H9 (cell line): ENCODE data around the gene HERC3. TPM values are rescaled to one million over a fixed set of nuclear protein-coding genes. Genes with fewer than 3 reads are reported as not detected.

ENCODE experiments used
- DNase-seq: peaks from one replicate; pipeline ENCODE4 v3.0.0-alpha.2; 2017
- H2AFZ ChIP-seq: one replicate; pipeline ENCODE4 v1.6.1; 2013; ENCODE audit warnings: mild to moderate bottlenecking, low read length, control low read depth, moderate library complexity
- H2AK5ac ChIP-seq: 2 replicates; pipeline ENCODE4 v1.6.1; 2013; ENCODE audit warnings: low read length, control low read depth, mixed read lengths; ENCODE audit not compliant: insufficient read length
- H2BK120ac ChIP-seq: one replicate; pipeline ENCODE4 v1.6.1; 2013; ENCODE audit warnings: low read depth, mild to moderate bottlenecking, low read length, control low read depth, inconsistent platforms; ENCODE audit not compliant: poor library complexity, severe bottlenecking
- H2BK12ac ChIP-seq: 2 replicates; pipeline ENCODE4 v1.6.1; 2013; ENCODE audit warnings: low read length, control low read depth, mixed read lengths, low read depth; ENCODE audit not compliant: insufficient read length
- H2BK15ac ChIP-seq: 2 replicates; pipeline ENCODE4 v1.6.1; 2013; ENCODE audit warnings: low read depth, low read length, control low read depth
- H2BK20ac ChIP-seq: one replicate; pipeline ENCODE4 v1.6.1; 2013; ENCODE audit warnings: low read depth, mild to moderate bottlenecking, low read length, control low read depth, inconsistent platforms; ENCODE audit not compliant: poor library complexity, severe bottlenecking
- H2BK5ac ChIP-seq: 2 replicates; pipeline ENCODE4 v1.6.1; 2013; ENCODE audit warnings: low read length, control low read depth, mixed read lengths; ENCODE audit not compliant: insufficient read length
- H3K14ac ChIP-seq: 2 replicates; pipeline ENCODE4 v1.6.1; 2013; ENCODE audit warnings: low read length, control low read depth; ENCODE audit not compliant: insufficient read depth
- H3K18ac ChIP-seq: 2 replicates; pipeline ENCODE4 v1.6.1; 2013; ENCODE audit warnings: low read depth, mild to moderate bottlenecking, mixed read lengths, low read length, control low read depth; ENCODE audit not compliant: insufficient read length
- H3K23ac ChIP-seq: 2 replicates; pipeline ENCODE4 v1.6.1; 2013; ENCODE audit warnings: low read length, control low read depth, mixed read lengths, low read depth; ENCODE audit not compliant: insufficient read length
- H3K23me2 ChIP-seq: 2 replicates; pipeline ENCODE4 v1.6.1; 2013; ENCODE audit warnings: low read depth, mild to moderate bottlenecking, mixed read lengths, low read length, control low read depth; ENCODE audit not compliant: insufficient read length, poor library complexity, severe bottlenecking
- H3K27ac ChIP-seq: 2 replicates; pipeline ENCODE4 v1.5.1; 2013; ENCODE audit warnings: low read length, control low read depth, mixed read lengths, low read depth; ENCODE audit not compliant: insufficient read length
- H3K27me3 ChIP-seq: 2 replicates; pipeline ENCODE4 v1.6.1; 2013; ENCODE audit warnings: low read length, control low read depth, inconsistent platforms; ENCODE audit not compliant: insufficient read depth
- H3K4ac ChIP-seq: 2 replicates; pipeline ENCODE4 v1.6.1; 2013; ENCODE audit warnings: low read depth, mild to moderate bottlenecking, control low read depth, inconsistent platforms, low read length, moderate library complexity
- H3K4me1 ChIP-seq: 2 replicates; pipeline ENCODE4 v1.6.1; 2013; ENCODE audit warnings: low read length, control low read depth, inconsistent platforms; ENCODE audit not compliant: insufficient read depth
- H3K4me2 ChIP-seq: 2 replicates; pipeline ENCODE4 v1.6.1; 2013; ENCODE audit warnings: low read length, control low read depth, mixed read lengths; ENCODE audit not compliant: insufficient read length, insufficient read depth
- H3K56ac ChIP-seq: 2 replicates; pipeline ENCODE4 v1.6.1; 2013; ENCODE audit warnings: low read depth, mild to moderate bottlenecking, mixed read lengths, low read length, control low read depth; ENCODE audit not compliant: insufficient read length
- H3K79me1 ChIP-seq: 2 replicates; pipeline ENCODE4 v1.6.1; 2013; ENCODE audit warnings: low read depth, mild to moderate bottlenecking, moderate library complexity, low read length, control low read depth, inconsistent platforms; ENCODE audit not compliant: insufficient read depth, poor library complexity, severe bottlenecking
- H3K79me2 ChIP-seq: 2 replicates; pipeline ENCODE4 v1.6.1; 2013; ENCODE audit warnings: low read length, control low read depth, inconsistent platforms; ENCODE audit not compliant: insufficient read depth
- H3K9ac ChIP-seq: 2 replicates; pipeline ENCODE4 v1.6.1; 2013; ENCODE audit warnings: low read length, control low read depth, mixed read lengths; ENCODE audit not compliant: insufficient read length; ENCODE audit errors: extremely low read depth
- H3K9me3 ChIP-seq: one replicate; pipeline ENCODE4 v1.6.1; 2013; ENCODE audit warnings: low read depth, low read length, inconsistent platforms; ENCODE audit not compliant: control insufficient read depth
- H3T11ph ChIP-seq: one replicate; pipeline ENCODE4 v1.6.1; 2013; ENCODE audit warnings: mild to moderate bottlenecking, low read length, control low read depth, inconsistent platforms
- H4K20me1 ChIP-seq: one replicate; pipeline ENCODE4 v1.6.1; 2013; ENCODE audit not compliant: control insufficient read depth, insufficient read length, insufficient read depth
- H4K5ac ChIP-seq: 2 replicates; pipeline ENCODE4 v1.6.1; 2013; ENCODE audit warnings: low read depth, mild to moderate bottlenecking, mixed read lengths, low read length, control low read depth; ENCODE audit not compliant: insufficient read length
- H4K8ac ChIP-seq: replicated peaks from 2 replicates; pipeline ENCODE4 v1.6.1; 2013; ENCODE audit warnings: low read length, control low read depth, mixed read lengths, low read depth; ENCODE audit not compliant: insufficient read length
- H4K91ac ChIP-seq: 2 replicates; pipeline ENCODE4 v1.6.1; 2013; ENCODE audit warnings: low read depth, mild to moderate bottlenecking, moderate library complexity, mixed read lengths, low read length, control low read depth; ENCODE audit not compliant: insufficient read length
- H3K27ac Mint-ChIP-seq, 3 experiments: 2 replicates in 2 of 3; 3 replicates in 1 of 3; pipeline ENCODE4 v1.8.0; 2020 to 2021; ENCODE audit warnings: mixed read lengths in 3 of 3, mild to moderate bottlenecking in 1 of 3, moderate library complexity in 1 of 3
- H3K27me3 Mint-ChIP-seq: 2 replicates; pipeline ENCODE4 v1.8.0; 2021; ENCODE audit warnings: low read depth, mild to moderate bottlenecking, moderate library complexity, mixed read lengths
- H3K36me3 Mint-ChIP-seq, 3 experiments: 2 replicates in 2 of 3; 3 replicates in 1 of 3; pipeline ENCODE4 v1.8.0; 2020 to 2021; ENCODE audit warnings: low read depth in 3 of 3, mixed read lengths in 3 of 3; ENCODE audit not compliant: insufficient read depth in 1 of 3
- H3K4me1 Mint-ChIP-seq, 2 experiments: 2 replicates each; pipeline ENCODE4 v1.8.0; 2020; ENCODE audit warnings: mixed read lengths in 2 of 2
- H3K4me3 Mint-ChIP-seq, 2 experiments: 2 replicates in 1 of 2; 3 replicates in 1 of 2; pipeline ENCODE4 v1.8.0; 2020 to 2021; ENCODE audit warnings: mild to moderate bottlenecking in 2 of 2, mixed read lengths in 2 of 2, moderate library complexity in 1 of 2
- H3K9me3 Mint-ChIP-seq, 2 experiments: 2 replicates in 1 of 2; 3 replicates in 1 of 2; pipeline ENCODE4 v1.8.0; 2020; ENCODE audit warnings: mild to moderate bottlenecking in 2 of 2, mixed read lengths in 2 of 2, moderate library complexity in 1 of 2
- WGBS: extraction: QIAGEN DNeasy Blood & Tissue Kit; methylation state at CpG from one replicate; pipeline ENCODE4 v1.1.7; 2013; ENCODE audit warnings: missing lambda C conversion rate, low lambda C conversion rate, mixed read lengths; ENCODE audit not compliant: insufficient read length; ENCODE audit errors: extremely low coverage; 5-methylcytosine and 5-hydroxymethylcytosine counted together
- total RNA-seq: library from RNA; stranded (reverse); gene quantifications from 2 replicates; pipeline ENCODE4 v1.2.1, GENCODE V29; 2021
- TF ChIP-seq, protein P1 (sequence below): fragments of 200-600 bp; sonication (generic); conservative IDR thresholded peaks from 3 replicates; pipeline ENCODE4 v1.8.0; 2021; ENCODE audit warnings: antibody characterized with exemption, mild to moderate bottlenecking

The HERC3 gene
- total RNA-seq, 1 experiment from 2014 or later = 2.9 TPM

DNA sequence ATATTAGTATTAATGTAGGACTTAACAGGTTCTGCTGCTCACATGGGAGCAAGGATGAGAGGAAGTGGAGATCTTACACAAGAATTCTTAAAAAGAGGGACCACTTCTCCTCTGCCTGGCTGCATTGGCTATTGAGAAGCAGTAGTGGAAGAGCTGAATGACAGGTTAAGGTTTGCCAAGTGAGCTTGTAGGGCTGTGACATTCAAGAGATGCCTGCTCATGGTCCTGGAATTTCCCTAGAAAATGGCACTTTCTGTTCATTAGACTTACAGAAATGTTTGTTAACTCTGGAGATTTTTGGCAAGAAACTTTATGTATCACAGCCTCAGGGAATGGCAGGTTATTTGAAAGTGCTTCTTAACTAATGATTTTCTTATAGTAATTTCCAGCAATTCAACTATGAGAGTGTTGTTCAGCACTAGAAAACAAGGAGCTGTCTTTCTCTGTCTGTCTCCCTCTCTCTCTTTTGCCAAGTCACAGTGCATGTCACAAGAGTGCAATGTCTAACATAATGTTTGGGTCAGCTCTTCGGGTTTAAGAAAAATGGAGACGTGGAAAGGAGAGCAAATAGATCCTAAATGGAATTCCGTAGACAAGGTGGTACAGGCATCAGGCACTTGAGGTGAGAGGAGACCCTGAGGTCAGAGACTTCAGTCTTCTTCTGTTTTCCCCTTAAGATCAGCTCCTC lies 113.7 kb downstream of the HERC3 start:
- no peak overlapping the region for H2AFZ ChIP-seq
- H2BK20ac ChIP-seq = no peak overlapping the region
- H3K79me2 ChIP-seq = no peaks in the 10 kb centered on the region
- H3K14ac ChIP-seq = no peak overlapping the region
- H3T11ph ChIP-seq = no peak overlapping the region
- no peak overlapping the region for H3K56ac ChIP-seq
- H2BK120ac ChIP-seq = no peak overlapping the region
- no peak for DNase-seq
- H2AK5ac ChIP-seq = no peak overlapping the region
- H3K27ac ChIP-seq = no peak overlapping the region
- Mint-ChIP-seq H3K27ac (no peak overlapping the region; a peak in 1 of 7 replicates), H3K4me3 (no peak overlapping the region), H3K9me3 (no peaks in the 10 kb centered on the region), H3K36me3 (0 out of 7 replicates have a peak, but pooled peaks cover 0 to 6% (median 0%) of the 10 kb centered on the region in 3 experiments), H3K27me3 (no peaks in the 10 kb centered on the region), H3K4me1 (no peaks in the 10 kb centered on the region)
- H2BK15ac ChIP-seq = no peak overlapping the region
- H4K5ac ChIP-seq = no peak overlapping the region
- H3K4ac ChIP-seq = no peak overlapping the region
- no peak overlapping the region for H3K9ac ChIP-seq
- H3K79me1 ChIP-seq = no peaks in the 10 kb centered on the region
- H4K91ac ChIP-seq = no peak overlapping the region
- H2BK12ac ChIP-seq = no peak overlapping the region
- H3K4me1 ChIP-seq = no peaks in the 10 kb centered on the region
- H3K23me2 ChIP-seq = no peaks in the 10 kb centered on the region
- no peaks in the 10 kb centered on the region for H3K9me3 ChIP-seq
- no peak overlapping the region for H2BK5ac ChIP-seq
- WGBS = no CpG with 5 or more reads among the region's 3 CpGs
- no peak overlapping the region for H3K4me2 ChIP-seq
- TF ChIP-seq, protein P1, sequence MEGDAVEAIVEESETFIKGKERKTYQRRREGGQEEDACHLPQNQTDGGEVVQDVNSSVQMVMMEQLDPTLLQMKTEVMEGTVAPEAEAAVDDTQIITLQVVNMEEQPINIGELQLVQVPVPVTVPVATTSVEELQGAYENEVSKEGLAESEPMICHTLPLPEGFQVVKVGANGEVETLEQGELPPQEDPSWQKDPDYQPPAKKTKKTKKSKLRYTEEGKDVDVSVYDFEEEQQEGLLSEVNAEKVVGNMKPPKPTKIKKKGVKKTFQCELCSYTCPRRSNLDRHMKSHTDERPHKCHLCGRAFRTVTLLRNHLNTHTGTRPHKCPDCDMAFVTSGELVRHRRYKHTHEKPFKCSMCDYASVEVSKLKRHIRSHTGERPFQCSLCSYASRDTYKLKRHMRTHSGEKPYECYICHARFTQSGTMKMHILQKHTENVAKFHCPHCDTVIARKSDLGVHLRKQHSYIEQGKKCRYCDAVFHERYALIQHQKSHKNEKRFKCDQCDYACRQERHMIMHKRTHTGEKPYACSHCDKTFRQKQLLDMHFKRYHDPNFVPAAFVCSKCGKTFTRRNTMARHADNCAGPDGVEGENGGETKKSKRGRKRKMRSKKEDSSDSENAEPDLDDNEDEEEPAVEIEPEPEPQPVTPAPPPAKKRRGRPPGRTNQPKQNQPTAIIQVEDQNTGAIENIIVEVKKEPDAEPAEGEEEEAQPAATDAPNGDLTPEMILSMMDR = no peak
- H3K23ac ChIP-seq = no peak overlapping the region
- H3K18ac ChIP-seq = no peak overlapping the region
- H4K8ac ChIP-seq = no peak overlapping the region
- H4K20me1 ChIP-seq = no peaks in the 10 kb centered on the region
- no peaks in the 10 kb centered on the region for H3K27me3 ChIP-seq
